HEK293 (cell line): Measurements from ENCODE around the gene FAM181A.

ENCODE experiments used
- GLIS2 ChIP-seq: fragments of 450-650 bp; formaldehyde crosslinking; IDR thresholded peaks from 2 replicates; pipeline ENCODE4 v1.5.1; 2016; ENCODE audit warnings: missing biosample characterization, missing genetic modification characterization
- WT1 ChIP-seq: fragments of 450-650 bp; formaldehyde crosslinking; IDR thresholded peaks from 2 replicates; pipeline ENCODE4 v1.5.1; 2016; ENCODE audit warnings: missing biosample characterization, missing genetic modification characterization
- ZBTB1 ChIP-seq: fragments of 450-650 bp; formaldehyde crosslinking; IDR thresholded peaks from 2 replicates; pipeline ENCODE4 v1.5.1; 2016; ENCODE audit warnings: missing biosample characterization, missing genetic modification characterization
- ZBTB48 ChIP-seq: fragments of 450-650 bp; formaldehyde crosslinking; IDR thresholded peaks from 2 replicates; pipeline ENCODE4 v1.5.1; 2016; ENCODE audit warnings: missing biosample characterization, missing genetic modification characterization
- ZNF146 ChIP-seq: fragments of 450-650 bp; formaldehyde crosslinking; IDR thresholded peaks from 2 replicates; pipeline ENCODE4 v1.5.1; 2016; ENCODE audit warnings: missing biosample characterization, missing genetic modification characterization
- ZNF2 ChIP-seq: fragments of 450-650 bp; formaldehyde crosslinking; IDR thresholded peaks from 2 replicates; pipeline ENCODE4 v1.5.1; 2016; ENCODE audit warnings: missing biosample characterization, missing genetic modification characterization
- ZNF521 ChIP-seq: fragments of 450-650 bp; formaldehyde crosslinking; IDR thresholded peaks from 2 replicates; pipeline ENCODE4 v1.5.1; 2017; ENCODE audit warnings: missing biosample characterization, mild to moderate bottlenecking, missing genetic modification characterization
- ZNF548 ChIP-seq: fragments of 450-650 bp; formaldehyde crosslinking; IDR thresholded peaks from 2 replicates; pipeline ENCODE4 v1.5.1; 2016; ENCODE audit warnings: missing biosample characterization, missing genetic modification characterization
- ZNF677 ChIP-seq: fragments of 450-650 bp; IDR thresholded peaks from 2 replicates; pipeline ENCODE4 v1.5.0; 2018; ENCODE audit warnings: missing biosample characterization, mild to moderate bottlenecking, missing genetic modification characterization, moderate library complexity
- ZNF777 ChIP-seq: fragments of 450-650 bp; formaldehyde crosslinking; IDR thresholded peaks from 2 replicates; pipeline ENCODE4 v1.5.1; 2017; ENCODE audit warnings: missing biosample characterization, missing genetic modification characterization, borderline replicate concordance
- TF ChIP-seq, protein P1 (sequence below): fragments of 450-650 bp; formaldehyde crosslinking; IDR thresholded peaks from 2 replicates; pipeline ENCODE4 v1.5.1; 2017; ENCODE audit warnings: missing biosample characterization, missing genetic modification characterization
- TF ChIP-seq, protein P2 (sequence below): IDR thresholded peaks from 2 replicates; pipeline ENCODE4 v1.6.1; 2011; ENCODE audit warnings: mild to moderate bottlenecking, low read depth, low read length, borderline replicate concordance
- TF ChIP-seq, protein P3 (sequence below): fragments of 450-650 bp; formaldehyde crosslinking; IDR thresholded peaks from 2 replicates; pipeline ENCODE4 v1.5.1; 2016; ENCODE audit warnings: missing biosample characterization, missing genetic modification characterization
- TF ChIP-seq, protein P4 (sequence below): fragments of 450-650 bp; formaldehyde crosslinking; IDR thresholded peaks from 2 replicates; pipeline ENCODE4 v1.5.1; 2016; ENCODE audit warnings: missing biosample characterization, missing genetic modification characterization
- TF ChIP-seq, protein P5 (sequence below): fragments of 450-650 bp; formaldehyde crosslinking; IDR thresholded peaks from 2 replicates; pipeline ENCODE4 v1.5.1; 2016; ENCODE audit warnings: missing biosample characterization, missing genetic modification characterization
- TF ChIP-seq, protein P6 (sequence below): sonication (generic); formaldehyde crosslinking; IDR thresholded peaks from 2 replicates; pipeline ENCODE4 v1.8.1; 2022; ENCODE audit warnings: mild to moderate bottlenecking, moderate library complexity, missing genetic modification reagents
- TF ChIP-seq, protein P7 (sequence below): fragments of 450-650 bp; formaldehyde crosslinking; IDR thresholded peaks from 2 replicates; pipeline ENCODE4 v1.5.1; 2017; ENCODE audit warnings: missing biosample characterization, missing genetic modification characterization
- TF ChIP-seq, protein P8 (sequence below): fragments of 450-650 bp; IDR thresholded peaks from 2 replicates; pipeline ENCODE4 v1.5.1; 2018; ENCODE audit warnings: missing biosample characterization, missing genetic modification characterization
- TF ChIP-seq, protein P9 (sequence below): fragments of 450-650 bp; formaldehyde crosslinking; IDR thresholded peaks from 2 replicates; pipeline ENCODE4 v1.5.1; 2016; ENCODE audit warnings: missing biosample characterization, missing genetic modification characterization, low read depth

The FAM181A gene

DNA sequence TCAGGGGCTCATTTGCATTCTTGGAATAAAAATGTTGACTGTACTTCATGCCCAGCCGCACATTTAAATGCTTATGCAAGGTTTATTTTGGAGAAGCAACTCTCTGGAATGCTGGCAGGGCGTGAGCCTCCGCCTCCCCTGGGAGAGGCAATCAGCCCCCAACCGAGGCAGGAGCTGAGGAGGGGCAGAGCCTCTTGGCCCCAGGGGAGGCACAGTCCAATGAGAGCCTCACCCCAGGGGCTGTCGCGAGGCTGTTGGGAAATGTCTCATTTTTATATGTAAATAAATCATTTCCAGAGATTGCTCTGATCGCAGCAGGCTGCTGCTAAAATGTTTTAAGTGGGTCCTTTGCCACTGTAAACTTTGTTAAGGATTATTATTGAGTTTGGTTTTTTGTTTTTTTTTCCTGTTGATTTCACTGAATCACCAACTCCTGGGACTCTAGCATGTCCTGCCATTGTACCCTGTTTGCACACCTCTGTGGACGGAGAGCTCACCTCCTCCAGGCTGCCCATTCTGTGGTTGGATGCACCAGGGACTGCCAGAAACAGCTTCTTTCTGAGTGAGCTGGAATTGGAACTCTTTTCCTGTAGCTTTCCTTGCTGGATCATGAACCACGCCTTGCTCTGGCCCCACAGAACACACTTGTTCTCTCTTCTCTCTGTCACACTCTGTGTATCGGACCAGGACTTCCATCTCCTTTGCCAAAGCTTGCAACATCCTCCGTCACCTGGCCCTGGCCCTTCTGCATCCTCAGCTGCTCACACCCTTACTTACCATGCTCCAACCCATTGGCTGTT is 46.9 kb upstream of the FAM181A start (continued):
- TF ChIP-seq ZBTB48 (tag by site-specific recombination) (no peak), ZNF146 (tag by site-specific recombination) (no peak), ZNF548 (tag by site-specific recombination) (no peak), WT1 (tag by site-specific recombination) (peak; percentile 78), ZNF521 (tag by site-specific recombination) (no peak), ZBTB1 (tag by site-specific recombination) (no peak), GLIS2 (tag by site-specific recombination) (no peak), ZNF777 (tag by site-specific recombination) (no peak), ZNF677 (tag by site-specific recombination) (no peak), ZNF2 (no peak)
- TF ChIP-seq, protein P1, sequence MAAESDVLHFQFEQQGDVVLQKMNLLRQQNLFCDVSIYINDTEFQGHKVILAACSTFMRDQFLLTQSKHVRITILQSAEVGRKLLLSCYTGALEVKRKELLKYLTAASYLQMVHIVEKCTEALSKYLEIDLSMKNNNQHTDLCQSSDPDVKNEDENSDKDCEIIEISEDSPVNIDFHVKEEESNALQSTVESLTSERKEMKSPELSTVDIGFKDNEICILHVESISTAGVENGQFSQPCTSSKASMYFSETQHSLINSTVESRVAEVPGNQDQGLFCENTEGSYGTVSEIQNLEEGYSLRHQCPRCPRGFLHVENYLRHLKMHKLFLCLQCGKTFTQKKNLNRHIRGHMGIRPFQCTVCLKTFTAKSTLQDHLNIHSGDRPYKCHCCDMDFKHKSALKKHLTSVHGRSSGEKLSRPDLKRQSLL (tag by site-specific recombination): no peak
- TF ChIP-seq, protein P2, sequence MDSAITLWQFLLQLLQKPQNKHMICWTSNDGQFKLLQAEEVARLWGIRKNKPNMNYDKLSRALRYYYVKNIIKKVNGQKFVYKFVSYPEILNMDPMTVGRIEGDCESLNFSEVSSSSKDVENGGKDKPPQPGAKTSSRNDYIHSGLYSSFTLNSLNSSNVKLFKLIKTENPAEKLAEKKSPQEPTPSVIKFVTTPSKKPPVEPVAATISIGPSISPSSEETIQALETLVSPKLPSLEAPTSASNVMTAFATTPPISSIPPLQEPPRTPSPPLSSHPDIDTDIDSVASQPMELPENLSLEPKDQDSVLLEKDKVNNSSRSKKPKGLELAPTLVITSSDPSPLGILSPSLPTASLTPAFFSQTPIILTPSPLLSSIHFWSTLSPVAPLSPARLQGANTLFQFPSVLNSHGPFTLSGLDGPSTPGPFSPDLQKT: no peak
- TF ChIP-seq, protein P3, sequence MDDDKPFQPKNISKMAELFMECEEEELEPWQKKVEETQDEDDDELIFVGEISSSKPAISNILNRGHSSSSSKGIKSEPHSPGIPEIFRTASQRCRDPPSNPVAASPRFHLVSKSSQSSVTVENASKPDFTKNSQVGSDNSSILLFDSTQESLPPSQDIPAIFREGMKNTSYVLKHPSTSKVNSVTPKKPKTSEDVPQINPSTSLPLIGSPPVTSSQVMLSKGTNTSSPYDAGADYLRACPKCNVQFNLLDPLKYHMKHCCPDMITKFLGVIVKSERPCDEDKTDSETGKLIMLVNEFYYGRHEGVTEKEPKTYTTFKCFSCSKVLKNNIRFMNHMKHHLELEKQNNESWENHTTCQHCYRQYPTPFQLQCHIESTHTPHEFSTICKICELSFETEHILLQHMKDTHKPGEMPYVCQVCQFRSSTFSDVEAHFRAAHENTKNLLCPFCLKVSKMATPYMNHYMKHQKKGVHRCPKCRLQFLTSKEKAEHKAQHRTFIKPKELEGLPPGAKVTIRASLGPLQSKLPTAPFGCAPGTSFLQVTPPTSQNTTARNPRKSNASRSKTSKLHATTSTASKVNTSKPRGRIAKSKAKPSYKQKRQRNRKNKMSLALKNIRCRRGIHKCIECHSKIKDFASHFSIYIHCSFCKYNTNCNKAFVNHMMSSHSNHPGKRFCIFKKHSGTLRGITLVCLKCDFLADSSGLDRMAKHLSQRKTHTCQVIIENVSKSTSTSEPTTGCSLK: no peak
- TF ChIP-seq, protein P4, sequence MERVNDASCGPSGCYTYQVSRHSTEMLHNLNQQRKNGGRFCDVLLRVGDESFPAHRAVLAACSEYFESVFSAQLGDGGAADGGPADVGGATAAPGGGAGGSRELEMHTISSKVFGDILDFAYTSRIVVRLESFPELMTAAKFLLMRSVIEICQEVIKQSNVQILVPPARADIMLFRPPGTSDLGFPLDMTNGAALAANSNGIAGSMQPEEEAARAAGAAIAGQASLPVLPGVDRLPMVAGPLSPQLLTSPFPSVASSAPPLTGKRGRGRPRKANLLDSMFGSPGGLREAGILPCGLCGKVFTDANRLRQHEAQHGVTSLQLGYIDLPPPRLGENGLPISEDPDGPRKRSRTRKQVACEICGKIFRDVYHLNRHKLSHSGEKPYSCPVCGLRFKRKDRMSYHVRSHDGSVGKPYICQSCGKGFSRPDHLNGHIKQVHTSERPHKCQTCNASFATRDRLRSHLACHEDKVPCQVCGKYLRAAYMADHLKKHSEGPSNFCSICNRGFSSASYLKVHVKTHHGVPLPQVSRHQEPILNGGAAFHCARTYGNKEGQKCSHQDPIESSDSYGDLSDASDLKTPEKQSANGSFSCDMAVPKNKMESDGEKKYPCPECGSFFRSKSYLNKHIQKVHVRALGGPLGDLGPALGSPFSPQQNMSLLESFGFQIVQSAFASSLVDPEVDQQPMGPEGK: no peak; the same call in 1 of the 2 replicates
- TF ChIP-seq, protein P5, sequence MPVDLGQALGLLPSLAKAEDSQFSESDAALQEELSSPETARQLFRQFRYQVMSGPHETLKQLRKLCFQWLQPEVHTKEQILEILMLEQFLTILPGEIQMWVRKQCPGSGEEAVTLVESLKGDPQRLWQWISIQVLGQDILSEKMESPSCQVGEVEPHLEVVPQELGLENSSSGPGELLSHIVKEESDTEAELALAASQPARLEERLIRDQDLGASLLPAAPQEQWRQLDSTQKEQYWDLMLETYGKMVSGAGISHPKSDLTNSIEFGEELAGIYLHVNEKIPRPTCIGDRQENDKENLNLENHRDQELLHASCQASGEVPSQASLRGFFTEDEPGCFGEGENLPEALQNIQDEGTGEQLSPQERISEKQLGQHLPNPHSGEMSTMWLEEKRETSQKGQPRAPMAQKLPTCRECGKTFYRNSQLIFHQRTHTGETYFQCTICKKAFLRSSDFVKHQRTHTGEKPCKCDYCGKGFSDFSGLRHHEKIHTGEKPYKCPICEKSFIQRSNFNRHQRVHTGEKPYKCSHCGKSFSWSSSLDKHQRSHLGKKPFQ: no peak
- TF ChIP-seq, protein P6, sequence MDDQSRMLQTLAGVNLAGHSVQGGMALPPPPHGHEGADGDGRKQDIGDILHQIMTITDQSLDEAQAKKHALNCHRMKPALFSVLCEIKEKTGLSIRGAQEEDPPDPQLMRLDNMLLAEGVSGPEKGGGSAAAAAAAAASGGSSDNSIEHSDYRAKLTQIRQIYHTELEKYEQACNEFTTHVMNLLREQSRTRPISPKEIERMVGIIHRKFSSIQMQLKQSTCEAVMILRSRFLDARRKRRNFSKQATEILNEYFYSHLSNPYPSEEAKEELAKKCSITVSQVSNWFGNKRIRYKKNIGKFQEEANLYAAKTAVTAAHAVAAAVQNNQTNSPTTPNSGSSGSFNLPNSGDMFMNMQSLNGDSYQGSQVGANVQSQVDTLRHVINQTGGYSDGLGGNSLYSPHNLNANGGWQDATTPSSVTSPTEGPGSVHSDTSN: no peak
- TF ChIP-seq, protein P7, sequence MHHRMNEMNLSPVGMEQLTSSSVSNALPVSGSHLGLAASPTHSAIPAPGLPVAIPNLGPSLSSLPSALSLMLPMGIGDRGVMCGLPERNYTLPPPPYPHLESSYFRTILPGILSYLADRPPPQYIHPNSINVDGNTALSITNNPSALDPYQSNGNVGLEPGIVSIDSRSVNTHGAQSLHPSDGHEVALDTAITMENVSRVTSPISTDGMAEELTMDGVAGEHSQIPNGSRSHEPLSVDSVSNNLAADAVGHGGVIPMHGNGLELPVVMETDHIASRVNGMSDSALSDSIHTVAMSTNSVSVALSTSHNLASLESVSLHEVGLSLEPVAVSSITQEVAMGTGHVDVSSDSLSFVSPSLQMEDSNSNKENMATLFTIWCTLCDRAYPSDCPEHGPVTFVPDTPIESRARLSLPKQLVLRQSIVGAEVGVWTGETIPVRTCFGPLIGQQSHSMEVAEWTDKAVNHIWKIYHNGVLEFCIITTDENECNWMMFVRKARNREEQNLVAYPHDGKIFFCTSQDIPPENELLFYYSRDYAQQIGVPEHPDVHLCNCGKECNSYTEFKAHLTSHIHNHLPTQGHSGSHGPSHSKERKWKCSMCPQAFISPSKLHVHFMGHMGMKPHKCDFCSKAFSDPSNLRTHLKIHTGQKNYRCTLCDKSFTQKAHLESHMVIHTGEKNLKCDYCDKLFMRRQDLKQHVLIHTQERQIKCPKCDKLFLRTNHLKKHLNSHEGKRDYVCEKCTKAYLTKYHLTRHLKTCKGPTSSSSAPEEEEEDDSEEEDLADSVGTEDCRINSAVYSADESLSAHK: no peak
- TF ChIP-seq, protein P8, sequence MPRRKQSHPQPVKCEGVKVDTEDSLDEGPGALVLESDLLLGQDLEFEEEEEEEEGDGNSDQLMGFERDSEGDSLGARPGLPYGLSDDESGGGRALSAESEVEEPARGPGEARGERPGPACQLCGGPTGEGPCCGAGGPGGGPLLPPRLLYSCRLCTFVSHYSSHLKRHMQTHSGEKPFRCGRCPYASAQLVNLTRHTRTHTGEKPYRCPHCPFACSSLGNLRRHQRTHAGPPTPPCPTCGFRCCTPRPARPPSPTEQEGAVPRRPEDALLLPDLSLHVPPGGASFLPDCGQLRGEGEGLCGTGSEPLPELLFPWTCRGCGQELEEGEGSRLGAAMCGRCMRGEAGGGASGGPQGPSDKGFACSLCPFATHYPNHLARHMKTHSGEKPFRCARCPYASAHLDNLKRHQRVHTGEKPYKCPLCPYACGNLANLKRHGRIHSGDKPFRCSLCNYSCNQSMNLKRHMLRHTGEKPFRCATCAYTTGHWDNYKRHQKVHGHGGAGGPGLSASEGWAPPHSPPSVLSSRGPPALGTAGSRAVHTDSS (tag by site-specific recombination): no peak
- TF ChIP-seq, protein P9, sequence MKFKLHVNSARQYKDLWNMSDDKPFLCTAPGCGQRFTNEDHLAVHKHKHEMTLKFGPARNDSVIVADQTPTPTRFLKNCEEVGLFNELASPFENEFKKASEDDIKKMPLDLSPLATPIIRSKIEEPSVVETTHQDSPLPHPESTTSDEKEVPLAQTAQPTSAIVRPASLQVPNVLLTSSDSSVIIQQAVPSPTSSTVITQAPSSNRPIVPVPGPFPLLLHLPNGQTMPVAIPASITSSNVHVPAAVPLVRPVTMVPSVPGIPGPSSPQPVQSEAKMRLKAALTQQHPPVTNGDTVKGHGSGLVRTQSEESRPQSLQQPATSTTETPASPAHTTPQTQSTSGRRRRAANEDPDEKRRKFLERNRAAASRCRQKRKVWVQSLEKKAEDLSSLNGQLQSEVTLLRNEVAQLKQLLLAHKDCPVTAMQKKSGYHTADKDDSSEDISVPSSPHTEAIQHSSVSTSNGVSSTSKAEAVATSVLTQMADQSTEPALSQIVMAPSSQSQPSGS: no peak
